Stimulated activated memory B cell treated with anti-CD40 and anti-IgM and Interleukin-4, amounts not matched to agents 10 μg/mL and 1 μg/mL and 100 μg/mL, for 72 hours (primary cell): ENCODE measurements around the gene HSD17B11.
"Not testable (repeated sequence)": the region's sequence is repeated elsewhere in the genome, so short reads cannot be mapped to it uniquely, and the experiment has no call there.

ENCODE experiments used
- ATAC-seq: fragments of 150-1000 bp; cut with Tn5 transposase; 2 replicates; pipeline ENCODE4 v1.10.0; 2021
- H3K27ac Mint-ChIP-seq: one replicate; pipeline ENCODE4 v1.8.0; 2022; ENCODE audit warnings: mild to moderate bottlenecking, mixed read lengths
- H3K27me3 Mint-ChIP-seq: one replicate; pipeline ENCODE4 v1.8.0; 2022; ENCODE audit warnings: mixed read lengths
- H3K36me3 Mint-ChIP-seq: one replicate; pipeline ENCODE4 v1.8.0; 2022; ENCODE audit warnings: mixed read lengths
- H3K4me1 Mint-ChIP-seq: one replicate; pipeline ENCODE4 v1.8.0; 2022; ENCODE audit warnings: mixed read lengths
- H3K4me3 Mint-ChIP-seq: one replicate; pipeline ENCODE4 v1.8.0; 2022; ENCODE audit warnings: mild to moderate bottlenecking, moderate library complexity, mixed read lengths
- H3K9me3 Mint-ChIP-seq: one replicate; pipeline ENCODE4 v1.8.0; 2022; ENCODE audit warnings: mixed read lengths

Gene HSD17B11

DNA sequence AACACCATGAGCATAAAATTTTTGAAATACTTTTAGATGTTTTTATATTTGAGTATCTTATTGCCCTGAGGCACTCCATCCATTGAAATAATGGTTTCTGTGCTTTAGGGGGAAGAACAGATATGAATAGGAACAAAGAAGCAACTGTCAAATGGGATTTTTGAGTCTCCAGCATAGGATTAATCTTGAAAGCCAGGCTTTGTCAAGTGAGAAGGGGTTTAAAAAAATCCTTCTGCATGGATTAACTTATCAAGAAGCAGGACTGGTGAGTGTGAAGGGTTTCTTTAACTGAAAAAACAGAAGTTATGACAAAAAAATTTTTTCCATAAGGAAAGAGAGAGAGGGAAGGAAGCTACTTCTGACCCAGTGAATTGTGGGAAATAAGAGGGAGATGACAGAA lies 23.8 kb upstream of the HSD17B11 start:
- no peak for ATAC-seq
- Mint-ChIP-seq H3K4me3 (no peak overlapping the region), H3K36me3 (no peaks in the 10 kb centered on the region), H3K27me3 (peaks cover 2% of the 10 kb centered on the region), H3K27ac (no peak overlapping the region), H3K4me1 (no peaks in the 10 kb centered on the region), H3K9me3 (no peaks in the 10 kb centered on the region)

GRCh38 chr4:87410679-87411078 lies 19.7 kb upstream of the HSD17B11 start:
- H3K4me3 Mint-ChIP-seq = no peak overlapping the region
- H3K27me3 Mint-ChIP-seq = peaks cover 16% of the 10 kb centered on the region
- ATAC-seq = no peak
- H3K36me3 Mint-ChIP-seq = no peaks in the 10 kb centered on the region
- H3K9me3 Mint-ChIP-seq = no peaks in the 10 kb centered on the region
- peaks cover 12% of the 10 kb centered on the region for H3K4me1 Mint-ChIP-seq
- no peak overlapping the region for H3K27ac Mint-ChIP-seq

DNA sequence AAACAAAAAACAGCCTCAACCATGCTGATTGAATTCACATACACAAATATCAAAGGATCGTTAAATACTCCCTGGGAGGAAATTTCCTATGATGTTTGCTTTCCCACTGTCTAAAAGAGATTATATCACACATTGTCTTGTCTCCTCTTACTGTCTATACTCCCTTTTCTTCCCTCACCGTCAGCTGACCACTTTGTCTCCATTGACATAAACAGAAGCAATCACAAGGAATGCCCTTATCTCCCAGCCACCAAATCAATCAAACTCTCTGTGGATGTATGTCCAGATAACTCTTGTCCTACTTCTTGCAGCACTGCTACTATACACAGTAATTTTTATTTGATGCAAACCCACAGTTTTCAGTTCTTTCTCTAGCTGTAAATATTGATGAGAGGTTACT lies 19.2 kb upstream of the HSD17B11 start:
- no peaks in the 10 kb centered on the region for H3K36me3 Mint-ChIP-seq
- ATAC-seq = no peak
- H3K27ac Mint-ChIP-seq = no peak overlapping the region
- peaks cover 16% of the 10 kb centered on the region for H3K27me3 Mint-ChIP-seq
- H3K9me3 Mint-ChIP-seq = no peaks in the 10 kb centered on the region
- H3K4me3 Mint-ChIP-seq = no peak overlapping the region
- peaks cover 12% of the 10 kb centered on the region for H3K4me1 Mint-ChIP-seq

GRCh38 chr4:87409420-87409939 lies 18.5 kb upstream of the HSD17B11 start:
- no peaks in the 10 kb centered on the region for H3K9me3 Mint-ChIP-seq

GRCh38 chr4:87406902-87407301 lies 15.9 kb upstream of the HSD17B11 start:
- H3K36me3 Mint-ChIP-seq, H3K9me3 Mint-ChIP-seq, H3K4me3 Mint-ChIP-seq, H3K27ac Mint-ChIP-seq, ATAC-seq: not testable (repeated sequence)
- peaks cover 16% of the 10 kb centered on the region for H3K27me3 Mint-ChIP-seq
- H3K4me1 Mint-ChIP-seq = peaks cover 12% of the 10 kb centered on the region

More at GRCh38 chr4:87409420-87409939, 18.5 kb upstream of the HSD17B11 start:
- no peak overlapping the region for H3K4me3 Mint-ChIP-seq
- H3K36me3 Mint-ChIP-seq = no peaks in the 10 kb centered on the region
- H3K27ac Mint-ChIP-seq = no peak overlapping the region
- no peak for ATAC-seq
- peaks cover 16% of the 10 kb centered on the region for H3K27me3 Mint-ChIP-seq
- peaks cover 12% of the 10 kb centered on the region for H3K4me1 Mint-ChIP-seq

DNA sequence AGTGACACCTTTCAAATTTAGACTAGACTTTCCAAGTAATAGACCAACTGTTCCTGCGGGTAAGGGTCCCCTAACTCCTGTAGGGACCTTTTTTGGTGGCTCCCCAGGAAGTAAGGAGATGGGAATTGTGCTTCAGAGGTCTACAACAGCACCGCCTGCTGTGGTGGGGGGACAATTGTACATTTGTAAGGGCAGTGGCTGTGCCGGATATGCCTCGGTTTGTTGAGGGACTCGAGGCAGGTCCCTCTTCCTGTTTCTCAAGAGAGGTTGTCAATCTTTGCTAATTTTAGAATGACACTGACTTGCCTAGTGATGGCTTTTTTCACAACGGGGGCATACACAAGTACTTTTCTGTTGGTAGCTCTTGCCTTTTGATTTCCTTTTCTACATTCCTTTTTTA lies 15.5 kb upstream of the HSD17B11 start:
- no peaks in the 10 kb centered on the region for H3K9me3 Mint-ChIP-seq
- H3K4me3 Mint-ChIP-seq = no peak overlapping the region
- H3K27me3 Mint-ChIP-seq = peaks cover 16% of the 10 kb centered on the region
- no peaks in the 10 kb centered on the region for H3K36me3 Mint-ChIP-seq
- peaks cover 12% of the 10 kb centered on the region for H3K4me1 Mint-ChIP-seq
- peak; percentile 45 for ATAC-seq
- no peak overlapping the region for H3K27ac Mint-ChIP-seq

DNA sequence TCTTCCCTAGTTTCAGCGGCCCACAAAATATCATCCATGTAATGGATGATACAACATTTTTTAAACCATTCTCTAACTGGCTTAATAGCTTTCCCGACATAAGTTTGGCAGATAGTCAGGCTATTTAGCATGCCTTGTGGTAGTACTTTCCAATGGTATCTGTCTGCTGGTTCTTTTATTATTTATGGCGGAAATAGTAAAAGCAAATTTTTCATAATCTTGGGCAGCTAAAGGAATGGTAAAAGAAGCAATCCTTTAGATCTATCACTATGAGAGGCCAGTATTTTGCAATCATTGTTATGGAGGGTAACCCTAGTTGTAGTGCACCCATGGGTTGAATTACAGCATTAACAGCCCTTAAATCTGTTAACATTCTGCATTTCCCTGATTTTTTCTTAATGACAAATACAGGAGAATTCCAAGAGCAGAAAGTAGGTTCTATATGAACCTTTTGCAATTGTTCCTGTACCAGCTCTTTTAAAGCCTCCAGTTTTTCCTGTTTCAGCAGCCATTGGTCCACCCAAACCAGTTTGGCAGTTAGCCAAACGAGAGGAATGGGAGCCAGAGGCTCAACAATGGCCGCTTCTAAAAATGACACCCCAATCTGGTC lies 14.3 kb upstream of the HSD17B11 start:
- H3K4me1 Mint-ChIP-seq = peaks cover 12% of the 10 kb centered on the region
- ATAC-seq = no peak
- H3K36me3 Mint-ChIP-seq = no peaks in the 10 kb centered on the region
- H3K27me3 Mint-ChIP-seq = peaks cover 16% of the 10 kb centered on the region
- H3K27ac Mint-ChIP-seq = no peak overlapping the region
- H3K9me3 Mint-ChIP-seq = no peaks in the 10 kb centered on the region
- H3K4me3 Mint-ChIP-seq = no peak overlapping the region

- not testable (repeated sequence) for H3K27me3 Mint-ChIP-seq, H3K27ac Mint-ChIP-seq, ATAC-seq, H3K4me3 Mint-ChIP-seq, H3K36me3 Mint-ChIP-seq, H3K9me3 Mint-ChIP-seq
- H3K4me1 Mint-ChIP-seq = peaks cover 12% of the 10 kb centered on the region
Observed at GRCh38 chr4:87403732-87404131, 12.7 kb upstream of the HSD17B11 start.

DNA sequence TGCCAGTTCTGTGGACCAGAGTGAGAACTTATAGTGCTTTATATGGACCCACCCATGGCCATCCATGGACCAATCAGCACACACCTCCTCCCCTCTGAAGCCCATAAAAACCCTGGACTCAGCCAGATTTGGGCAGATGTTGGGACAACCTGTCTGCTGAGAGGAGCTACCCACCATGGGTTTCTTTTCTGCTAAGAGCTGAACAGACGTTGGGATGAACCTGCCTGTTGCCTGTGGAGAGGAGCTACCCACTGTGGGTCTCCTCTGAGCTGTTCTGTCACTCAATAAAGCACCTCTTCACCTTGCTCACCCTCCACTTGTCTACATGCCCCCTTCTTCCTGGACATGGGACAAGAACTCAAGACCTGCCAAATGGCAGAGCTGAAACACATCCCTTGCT lies 9.0 kb upstream of the HSD17B11 start:
- no peaks in the 10 kb centered on the region for H3K27me3 Mint-ChIP-seq
- no peaks in the 10 kb centered on the region for H3K36me3 Mint-ChIP-seq
- H3K9me3 Mint-ChIP-seq = no peaks in the 10 kb centered on the region
- no peak overlapping the region for H3K4me3 Mint-ChIP-seq
- ATAC-seq = no peak
- H3K27ac Mint-ChIP-seq = no peak overlapping the region
- no peaks in the 10 kb centered on the region for H3K4me1 Mint-ChIP-seq

- H3K36me3 Mint-ChIP-seq = no peaks in the 10 kb centered on the region
- no peaks in the 10 kb centered on the region for H3K9me3 Mint-ChIP-seq
- no peak overlapping the region for H3K4me3 Mint-ChIP-seq
- H3K27me3 Mint-ChIP-seq = no peaks in the 10 kb centered on the region
- no peak for ATAC-seq
- H3K27ac Mint-ChIP-seq = no peak overlapping the region
- H3K4me1 Mint-ChIP-seq = no peaks in the 10 kb centered on the region
Observed at GRCh38 chr4:87399148-87399547, 8.2 kb upstream of the HSD17B11 start.

DNA sequence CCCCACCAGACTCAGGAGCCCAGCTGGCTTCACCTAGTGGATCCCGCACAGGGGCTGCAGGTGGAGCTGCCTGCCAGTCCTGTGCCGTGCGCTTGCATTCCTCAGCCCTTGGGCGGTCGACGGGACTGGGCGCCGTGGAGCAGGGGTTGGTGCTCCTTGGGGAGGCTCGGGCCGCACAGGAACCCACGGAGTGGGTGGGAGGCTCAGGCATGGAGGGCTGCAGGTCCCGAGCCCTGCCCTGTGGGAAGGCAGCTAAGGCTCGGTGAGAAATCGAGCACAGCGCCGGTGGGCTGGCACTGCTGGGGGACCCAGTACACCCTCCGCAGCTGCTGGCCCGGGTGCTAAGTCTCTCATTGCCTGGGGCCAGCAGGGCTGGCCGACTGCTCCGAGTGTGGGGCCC lies 4.9 kb upstream of the HSD17B11 start:
- not testable (repeated sequence) for H3K4me1 Mint-ChIP-seq, H3K36me3 Mint-ChIP-seq, H3K27me3 Mint-ChIP-seq, H3K9me3 Mint-ChIP-seq, ATAC-seq, H3K27ac Mint-ChIP-seq, H3K4me3 Mint-ChIP-seq

DNA sequence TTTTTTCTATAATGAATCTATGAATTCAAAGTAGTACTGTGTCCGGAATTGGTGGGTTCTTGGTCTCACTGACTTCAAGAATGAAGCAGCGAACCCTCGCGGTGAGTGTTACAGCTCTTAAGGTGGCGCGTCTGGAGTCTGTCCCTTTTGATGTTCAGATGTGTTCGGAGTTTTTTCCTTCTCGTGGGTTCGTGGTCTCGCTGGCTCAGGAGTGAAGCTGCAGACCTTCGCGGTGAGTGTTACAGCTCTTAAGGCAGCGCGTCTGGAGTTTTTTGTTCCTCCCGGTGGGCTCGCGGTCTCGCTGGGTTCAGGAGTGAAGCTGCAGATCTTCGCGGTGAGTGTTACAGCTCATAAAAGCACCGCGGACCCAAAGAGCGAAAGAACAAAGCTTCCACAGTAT lies 4.1 kb upstream of the HSD17B11 start:
- not testable (repeated sequence) for H3K4me1 Mint-ChIP-seq, H3K4me3 Mint-ChIP-seq, H3K9me3 Mint-ChIP-seq, H3K27me3 Mint-ChIP-seq, H3K27ac Mint-ChIP-seq, ATAC-seq, H3K36me3 Mint-ChIP-seq

DNA sequence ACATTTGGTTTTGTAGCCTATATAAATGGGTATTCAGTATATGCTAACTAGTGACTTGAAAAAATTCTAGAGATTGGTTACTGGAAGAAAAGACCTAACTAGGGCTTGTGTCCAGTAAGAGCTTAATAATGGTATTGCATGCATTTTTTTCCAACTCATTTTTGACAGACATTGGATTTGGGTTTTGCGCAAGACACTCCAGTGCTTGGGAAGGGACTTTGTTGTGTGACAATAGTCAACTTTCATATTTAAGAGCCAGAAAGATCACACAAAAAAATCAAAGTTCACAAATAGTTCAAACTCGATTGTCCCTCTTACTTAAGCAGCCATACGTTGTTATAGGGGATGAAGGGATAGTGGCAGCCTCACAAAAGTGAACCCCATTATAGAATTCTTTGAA lies 1.2 kb upstream of the HSD17B11 start:
- Mint-ChIP-seq H3K4me1 (peaks cover 31% of the 10 kb centered on the region), H3K36me3 (peaks cover 16% of the 10 kb centered on the region), H3K27ac (no peak overlapping the region), H3K9me3 (no peaks in the 10 kb centered on the region), H3K4me3 (no peak overlapping the region), H3K27me3 (no peaks in the 10 kb centered on the region)
- ATAC-seq = no peak

- H3K27ac Mint-ChIP-seq = peak overlapping the region; percentile 91
- H3K4me1 Mint-ChIP-seq = peaks cover 36% of the 10 kb centered on the region
- ATAC-seq = peak; percentile 34
- no peaks in the 10 kb centered on the region for H3K27me3 Mint-ChIP-seq
- H3K4me3 Mint-ChIP-seq = peak overlapping the region; percentile 92
- peaks cover 21% of the 10 kb centered on the region for H3K36me3 Mint-ChIP-seq
- no peaks in the 10 kb centered on the region for H3K9me3 Mint-ChIP-seq
Observed at GRCh38 chr4:87391576-87392054, 627 bp upstream of the HSD17B11 start.

DNA sequence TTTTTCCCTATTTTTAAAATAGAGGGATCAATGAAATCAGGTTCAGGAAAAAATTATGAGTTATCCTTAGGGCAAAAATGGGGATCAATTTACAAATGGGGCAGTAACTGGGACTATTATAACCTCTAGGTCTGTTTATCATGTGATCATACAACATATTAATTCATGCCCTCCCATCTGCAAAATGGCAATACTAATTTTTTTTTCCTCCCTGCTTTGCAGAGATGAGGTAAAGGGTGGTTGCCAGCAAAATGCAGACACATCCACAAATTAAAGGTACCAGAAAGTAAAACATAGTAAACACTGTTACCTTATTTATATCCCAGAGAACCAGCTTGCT lies 467 bp downstream of the HSD17B11 start:
- Mint-ChIP-seq H3K27me3 (no peaks in the 10 kb centered on the region), H3K9me3 (no peaks in the 10 kb centered on the region), H3K27ac (peak overlapping the region; percentile 91), H3K36me3 (peaks cover 23% of the 10 kb centered on the region), H3K4me3 (peak overlapping the region; percentile 92), H3K4me1 (peaks cover 38% of the 10 kb centered on the region)
- no peak for ATAC-seq

GRCh38 chr4:87390055-87390454 lies 933 bp downstream of the HSD17B11 start:
- H3K27me3 Mint-ChIP-seq = not testable (repeated sequence)
- Mint-ChIP-seq H3K4me1 (peaks cover 40% of the 10 kb centered on the region), H3K27ac (peak overlapping the region; percentile 91)

More at GRCh38 chr4:87390055-87390454, 933 bp downstream of the HSD17B11 start:
- ATAC-seq, H3K9me3 Mint-ChIP-seq: not testable (repeated sequence)
- Mint-ChIP-seq H3K36me3 (peaks cover 28% of the 10 kb centered on the region), H3K4me3 (peak overlapping the region; percentile 92)
